PC-3 (cell line): ENCODE data around the gene PRORP. TPM values are rescaled to one million over a fixed set of nuclear protein-coding genes. Genes with fewer than 3 reads are reported as not detected.

ENCODE experiments used
- ATAC-seq: fragments of 200-7000 bp; cut with Tn5 transposase; 2 replicates; pipeline ENCODE4 v1.9.1; 2020; ENCODE audit warnings: mild to moderate bottlenecking, moderate library complexity
- BruUV-seq: library from RNA; stranded (reverse); fragments of 400-500 nt; replicated peaks from 2 replicates; lab custom pipeline; 2021; lab: Mats Ljungman, UMichigan
- CTCF ChIA-PET: fragments of 300-600 bp; sonication (Branson Sonifier 250); formaldehyde crosslinking; loops from one replicate; lab custom pipeline; 2022; ENCODE audit warnings: antibody characterized with exemption; lab: Charles Lee
- POLR2A ChIA-PET: fragments of 300-600 bp; sonication (Branson Sonifier 250); formaldehyde crosslinking; loops from one replicate; lab custom pipeline; 2022; ENCODE audit warnings: antibody characterized with exemption; ENCODE audit not compliant: unreplicated experiment; lab: Charles Lee
- DNase-seq: peaks from one replicate; pipeline ENCODE4 v3.0.0-alpha.2; 2015
- H2AFZ ChIP-seq: fragments of 300-600 bp; sonication (generic); 2 replicates; pipeline ENCODE4 v1.6.0; 2016; ENCODE audit warnings: antibody characterized with exemption, low read length
- H3F3A ChIP-seq: fragments of 300-600 bp; sonication (generic); one replicate; pipeline ENCODE4 v1.6.0; 2017; ENCODE audit warnings: antibody characterized with exemption, low read length, control low read depth, mild to moderate bottlenecking; ENCODE audit not compliant: unreplicated experiment
- H3K27ac ChIP-seq: fragments of 300-600 bp; sonication (generic); 2 replicates; pipeline ENCODE4 v1.5.1; 2016; ENCODE audit warnings: mild to moderate bottlenecking, low read length
- H3K27me3 ChIP-seq: fragments of 300-600 bp; sonication (generic); 2 replicates; pipeline ENCODE4 v1.6.1; 2016; ENCODE audit warnings: low read length, mixed read lengths
- H3K36me3 ChIP-seq: fragments of 300-600 bp; sonication (generic); 2 replicates; pipeline ENCODE4 v1.6.1; 2016; ENCODE audit warnings: low read depth, mixed run types, low read length, mixed read lengths
- H3K4me1 ChIP-seq: fragments of 300-600 bp; sonication (generic); 2 replicates; pipeline ENCODE4 v1.5.1; 2016; ENCODE audit warnings: low read length; ENCODE audit not compliant: insufficient read depth
- H3K4me2 ChIP-seq: fragments of 300-600 bp; sonication (generic); 2 replicates; pipeline ENCODE4 v1.6.0; 2016; ENCODE audit warnings: low read length
- H3K4me3 ChIP-seq: fragments of 300-600 bp; sonication (generic); 2 replicates; pipeline ENCODE4 v1.5.1; 2016; ENCODE audit warnings: mild to moderate bottlenecking, low read length, mixed read lengths
- H3K79me2 ChIP-seq: fragments of 300-600 bp; sonication (generic); 2 replicates; pipeline ENCODE4 v1.6.1; 2017; ENCODE audit warnings: low read length, mixed read lengths
- H3K9ac ChIP-seq: fragments of 300-600 bp; sonication (generic); 2 replicates; pipeline ENCODE4 v1.6.0; 2016; ENCODE audit warnings: mild to moderate bottlenecking, low read length
- H3K9me2 ChIP-seq: fragments of 300-600 bp; sonication (generic); replicated peaks from 2 replicates; pipeline ENCODE4 v1.6.1; 2016; ENCODE audit warnings: mixed run types, low read length, mixed read lengths
- H3K9me3 ChIP-seq: fragments of 300-600 bp; sonication (generic); 2 replicates; pipeline ENCODE4 v1.6.1; 2016; ENCODE audit warnings: low read length, mixed read lengths
- H4K20me1 ChIP-seq: fragments of 300-600 bp; sonication (generic); 2 replicates; pipeline ENCODE4 v1.6.1; 2016; ENCODE audit warnings: low read length, mixed read lengths
- CTCF ChIP-seq: fragments of 300-600 bp; sonication (generic); conservative IDR thresholded peaks from 2 replicates; pipeline ENCODE4 v1.5.1; 2017; ENCODE audit warnings: antibody characterized with exemption, low read depth, mild to moderate bottlenecking, low read length
- EZH2 ChIP-seq: fragments of 300-600 bp; sonication (generic); IDR thresholded peaks from one replicate; pipeline ENCODE4 v1.6.1; 2017; ENCODE audit warnings: antibody characterized with exemption, mild to moderate bottlenecking, low read length; ENCODE audit not compliant: unreplicated experiment
- EZH2phosphoT487 ChIP-seq: fragments of 300-600 bp; sonication (generic); IDR thresholded peaks from 2 replicates; pipeline ENCODE4 v1.6.1; 2018; ENCODE audit warnings: mild to moderate bottlenecking, antibody characterized with exemption, low read length, borderline replicate concordance
- intact Hi-C: fragments of 100-400 bp; cut with micrococcal nuclease; formaldehyde crosslinking; loops from 2 replicates; pipeline ENCODE4 v1.9.0; 2023
- total RNA-seq: library from RNA; depleted of rRNA; stranded (reverse); fragments of >200 nt; gene quantifications from 2 replicates; pipeline ENCODE4 v1.2.3, GENCODE V29; 2014

Gene PRORP
- total RNA-seq, 1 experiment from 2014 or later = 25.3 TPM

- intact Hi-C loops = no loop called here
- Histone ChIP-seq H3F3A (no peaks in the 10 kb centered on the region), H3K4me1 (no peaks in the 10 kb centered on the region), H3K9me2 (no peaks in the 10 kb centered on the region), H3K9ac (no peak overlapping the region), H3K27me3 (no peaks in the 10 kb centered on the region), H3K79me2 (no peaks in the 10 kb centered on the region), H3K36me3 (peaks cover 2% of the 10 kb centered on the region), H3K27ac (no peak overlapping the region), H2AFZ (no peak overlapping the region), H3K9me3 (no peaks in the 10 kb centered on the region), H4K20me1 (no peaks in the 10 kb centered on the region), H3K4me2 (no peak overlapping the region), H3K4me3 (no peak overlapping the region)
- DNase-seq (no peak), ATAC-seq (no peak)
- POLR2A ChIA-PET = interaction anchor here (0.6 kb wide), 1 partner anchor 552 kb away, joined by 4 read pairs; no protein-coding TSS in a partner anchor
- CTCF ChIA-PET = interaction anchor here (0.7 kb wide), 1 partner anchor 154 kb away, joined by 3 read pairs; the partner anchor contains the start of gene PSMA6
- BruUV-seq = no TSS peak
- TF ChIP-seq CTCF (no peak), EZH2 (no peak), EZH2phosphoT487 (no peak)
Measured at GRCh38 chr14:35138585-35138984, 16.2 kb downstream of the PRORP start.

DNA sequence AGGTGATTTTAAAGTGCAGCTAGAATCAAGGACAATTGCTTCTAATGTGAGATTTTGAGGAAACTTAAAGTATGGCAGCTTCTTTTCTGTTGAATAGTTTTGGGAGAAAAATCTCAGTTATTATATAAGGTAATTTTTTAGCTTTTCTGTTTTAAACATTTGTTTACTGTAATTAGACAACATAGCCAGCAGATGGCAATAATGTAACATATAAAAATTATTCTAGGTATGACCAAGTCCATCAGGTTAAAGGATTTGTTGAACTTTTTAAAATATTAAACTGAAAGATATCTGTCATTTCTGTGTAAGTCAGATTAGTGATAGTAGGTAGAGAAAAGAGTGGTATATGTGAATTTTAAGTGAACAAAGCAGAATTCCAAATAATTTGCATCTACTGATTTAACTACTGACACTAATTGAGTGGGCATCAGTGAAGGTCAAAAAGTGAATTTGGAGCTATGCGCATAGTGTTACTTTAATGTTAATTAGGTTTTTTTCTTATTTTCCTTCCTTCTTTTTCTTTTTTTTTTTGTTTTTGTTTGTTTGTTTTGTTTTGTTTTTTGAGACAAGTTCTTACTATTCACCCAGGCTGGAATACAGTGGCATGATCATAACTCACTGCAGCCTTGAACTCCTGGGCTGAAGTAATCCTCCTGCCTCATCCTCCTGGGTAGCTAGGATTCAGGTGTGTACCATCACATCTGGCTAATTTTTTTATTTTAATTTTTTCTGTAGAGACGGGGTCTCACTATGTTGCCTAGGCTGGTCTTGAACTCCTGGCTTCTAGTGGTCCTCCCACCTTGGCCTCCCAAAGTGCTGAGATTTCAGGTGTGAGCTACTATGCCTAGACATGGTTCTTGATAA, 18.6 kb downstream of the PRORP start:
- ChIA-PET POLR2A (interaction anchor here (0.6 kb wide), 2 partner anchors 393 to 685 kb away, joined by 3 to 22 read pairs; partner anchors contain the start of gene BRMS1L), CTCF (interaction anchor here (0.6 to 1.4 kb wide), 6 partner anchors 74 to 273 kb away, joined by 3 to 6 read pairs (median 3); no protein-coding TSS in a partner anchor)
- DNase-seq = peak; percentile 61
- TF ChIP-seq EZH2phosphoT487 (no peak), EZH2 (no peak), CTCF (peak; percentile 73)
- Histone ChIP-seq H3K4me1 (no peaks in the 10 kb centered on the region), H3K4me3 (no peak overlapping the region), H3K79me2 (no peaks in the 10 kb centered on the region), H3K9me2 (no peaks in the 10 kb centered on the region), H3K36me3 (no peaks in the 10 kb centered on the region), H3K4me2 (no peak overlapping the region), H2AFZ (no peak overlapping the region), H3K27me3 (no peaks in the 10 kb centered on the region), H4K20me1 (no peaks in the 10 kb centered on the region), H3K9me3 (no peaks in the 10 kb centered on the region), H3F3A (no peaks in the 10 kb centered on the region), H3K9ac (no peak overlapping the region), H3K27ac (no peak overlapping the region)
- intact Hi-C loops = loop anchor here (1.0 to 5.0 kb wide), 4 partner anchors 74 to 546 kb away; no protein-coding TSS in a partner anchor
- BruUV-seq = no TSS peak
- peak; percentile 20; the same call in 1 of the 2 replicates for ATAC-seq
